Stimulated activated CD8-positive, alpha-beta memory T cell treated with anti-CD3 and anti-CD28 coated beads, Interleukin-7, amount 100 ng/mL, for 4 hours (primary cell): Measurements from ENCODE around the gene NCAM1.

Experiments
- DNase-seq, 2 donors: peaks; one replicate each; pipeline ENCODE4 v3.0.0-alpha.2; 2020; ENCODE audit warnings: low read depth in 2 of 2

The NCAM1 gene

DNA sequence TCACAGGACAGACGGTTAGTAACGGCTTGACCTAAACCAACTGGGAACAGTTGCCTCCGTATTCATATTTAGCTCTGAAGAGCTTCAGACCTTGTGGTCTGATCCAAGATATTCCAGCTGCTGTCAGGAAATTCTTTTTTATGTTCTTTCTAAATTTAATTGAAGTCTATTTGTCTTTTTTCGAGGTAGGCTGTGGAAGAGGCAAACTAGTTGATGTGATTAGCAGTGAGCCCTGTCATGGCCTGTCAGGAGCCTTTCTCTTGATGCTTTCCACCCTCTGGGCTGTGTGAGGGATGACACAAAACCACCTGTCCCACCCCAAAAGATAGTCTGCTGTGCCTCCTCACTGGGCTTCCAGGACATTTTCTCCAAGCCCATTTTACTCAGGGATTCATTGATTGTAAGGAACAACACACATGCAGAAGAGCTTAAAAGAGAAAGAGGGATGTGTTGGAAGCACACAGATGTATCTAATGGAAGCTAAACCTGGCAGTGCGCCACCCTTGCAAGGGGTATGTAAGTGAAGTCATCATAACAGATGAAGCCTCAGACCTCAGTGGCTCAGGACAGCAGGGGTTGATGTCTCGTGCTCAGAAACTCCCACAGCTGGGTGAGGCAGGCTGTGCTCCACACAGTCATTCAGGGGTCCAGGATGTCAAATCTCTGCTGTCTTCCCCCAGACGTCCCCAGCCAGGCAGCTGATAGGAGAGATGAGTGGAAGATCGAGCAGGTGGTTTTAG, 170.0 kb downstream of the NCAM1 start:
- no peak for DNase-seq

DNA sequence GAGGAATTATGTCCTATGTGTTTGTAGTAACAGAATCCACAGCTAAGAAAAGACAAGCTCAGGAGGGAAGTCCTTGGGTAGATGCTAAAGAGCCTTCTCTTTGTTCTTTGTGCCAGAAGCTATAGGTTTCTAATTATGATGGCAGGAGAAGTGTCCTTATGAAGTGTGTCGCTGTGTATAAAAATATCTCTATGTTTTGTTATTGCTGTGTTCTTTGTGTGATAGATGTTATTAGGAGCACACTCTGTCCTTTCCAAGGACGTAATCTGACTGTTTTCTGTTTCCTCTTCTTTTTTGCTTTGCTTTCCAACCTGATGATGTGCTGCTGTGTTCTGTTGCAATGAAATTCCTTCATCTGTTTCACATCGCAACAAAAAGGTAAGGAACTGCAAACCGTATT, 171.9 kb downstream of the NCAM1 start:
- DNase-seq = no peak

DNA sequence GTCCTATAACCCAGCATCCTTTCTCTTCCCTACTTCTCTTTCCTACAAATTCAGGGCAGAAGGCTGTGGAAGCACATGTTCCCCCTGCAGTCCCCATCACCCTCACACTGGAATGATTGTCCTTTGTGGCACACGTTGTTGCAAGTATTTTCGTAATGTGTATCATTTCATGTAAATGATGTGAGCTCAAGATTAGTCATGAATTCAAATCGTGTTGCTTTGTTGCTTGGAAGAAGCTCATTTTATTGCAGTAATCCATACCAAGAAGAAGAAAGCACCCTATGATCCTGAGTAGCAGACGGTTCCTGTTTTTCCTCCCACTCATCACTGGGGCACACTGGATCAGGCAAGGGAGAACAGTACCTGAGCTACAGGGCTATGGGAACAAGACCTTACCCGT, 173.4 kb downstream of the NCAM1 start:
- DNase-seq = no peak

DNA sequence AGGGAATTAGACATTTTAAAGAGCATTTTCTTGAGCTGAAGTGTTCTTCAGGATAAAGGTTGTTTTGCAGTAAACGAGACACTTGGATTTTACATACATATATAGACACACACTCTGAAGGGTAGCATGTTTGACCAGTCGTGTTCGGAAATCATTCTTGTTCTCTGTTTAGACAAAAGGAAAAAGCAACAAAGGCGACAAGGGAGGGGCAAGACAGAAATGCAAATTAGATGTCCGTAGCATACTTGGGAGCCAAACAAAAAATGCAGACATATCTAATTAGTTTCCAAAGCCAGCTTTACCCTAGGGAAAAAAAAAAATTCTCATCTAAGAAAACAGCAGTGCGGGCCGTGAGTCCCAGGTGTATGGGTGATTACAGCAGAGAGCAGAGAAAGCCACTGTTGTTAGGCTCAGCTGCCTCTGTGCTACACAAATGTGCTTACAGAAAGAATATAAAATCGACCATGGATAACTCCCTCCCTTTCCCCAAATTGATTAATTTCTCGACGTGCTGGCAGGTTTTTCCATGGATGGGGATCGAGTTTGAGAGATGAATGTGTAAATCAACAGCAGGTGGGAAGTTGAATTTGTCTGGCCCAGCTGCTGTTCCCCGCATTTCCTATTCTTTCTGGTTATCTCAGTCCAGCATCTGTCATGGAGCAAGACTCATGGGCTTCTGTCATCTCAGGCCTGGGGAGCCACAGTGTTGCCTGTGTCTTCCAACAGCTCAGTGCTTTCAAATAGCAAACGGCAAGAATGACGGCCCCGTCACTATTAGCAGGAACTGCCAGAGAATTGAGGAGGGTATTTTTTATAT, 176.7 kb downstream of the NCAM1 start:
- no peak for DNase-seq

DNA sequence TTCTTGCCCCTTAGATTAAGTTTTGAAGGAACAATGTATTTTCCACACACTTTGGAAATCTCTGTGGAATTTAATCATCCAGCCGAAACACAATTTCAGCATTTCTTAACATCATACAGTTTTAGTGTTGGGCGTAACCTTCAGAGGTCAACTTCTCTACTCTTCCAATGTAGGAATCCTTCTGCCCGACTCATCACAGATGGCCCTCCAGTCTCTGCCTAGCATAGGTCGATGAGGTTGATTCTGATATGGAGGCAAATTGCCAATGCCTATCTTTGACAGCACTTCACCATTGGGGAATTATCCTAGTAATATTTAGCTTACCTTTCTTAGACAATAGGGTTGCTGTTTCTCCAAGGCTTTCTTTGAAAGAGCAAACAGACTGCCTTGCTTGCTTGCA, 177.5 kb downstream of the NCAM1 start:
- no peak for DNase-seq

DNA sequence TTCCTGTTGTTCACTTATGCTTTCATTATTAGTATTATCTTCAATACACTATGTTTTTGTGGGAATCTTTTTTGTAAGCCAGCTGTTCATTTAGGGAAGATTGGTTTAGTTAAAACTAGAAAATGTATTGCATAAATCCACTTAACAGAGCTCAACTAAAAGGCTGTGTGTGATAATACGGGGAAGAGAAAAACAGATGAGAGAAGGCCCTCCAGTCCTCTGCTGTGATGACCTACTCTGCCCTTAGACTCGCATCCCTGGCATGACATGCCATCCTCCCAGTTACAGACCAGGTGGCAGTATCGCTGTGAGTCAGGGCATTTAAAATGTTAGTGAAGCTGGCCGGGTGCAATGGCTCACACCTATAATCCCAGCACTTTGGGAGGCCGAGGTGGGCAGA, 179.8 kb downstream of the NCAM1 start:
- DNase-seq = no peak

DNA sequence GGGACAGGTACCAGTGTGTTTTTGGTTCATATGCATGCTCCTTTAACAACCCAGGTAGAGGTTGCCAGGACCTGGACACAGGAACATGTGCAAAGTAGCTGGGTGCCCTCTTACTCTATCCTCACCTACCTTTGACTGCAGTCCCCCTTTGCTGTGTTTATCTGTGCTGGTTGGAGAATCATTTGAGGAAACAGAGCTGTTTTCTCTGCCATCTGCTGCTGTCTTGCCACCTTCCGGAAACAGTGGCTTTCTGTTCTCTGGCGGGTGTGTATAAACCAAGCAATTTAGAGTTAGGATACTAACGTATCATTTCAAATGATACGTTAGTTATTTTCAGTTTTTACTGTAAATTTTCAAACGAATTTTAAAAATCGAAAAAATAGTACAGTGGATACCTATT, 181.3 kb downstream of the NCAM1 start:
- no peak for DNase-seq

DNA sequence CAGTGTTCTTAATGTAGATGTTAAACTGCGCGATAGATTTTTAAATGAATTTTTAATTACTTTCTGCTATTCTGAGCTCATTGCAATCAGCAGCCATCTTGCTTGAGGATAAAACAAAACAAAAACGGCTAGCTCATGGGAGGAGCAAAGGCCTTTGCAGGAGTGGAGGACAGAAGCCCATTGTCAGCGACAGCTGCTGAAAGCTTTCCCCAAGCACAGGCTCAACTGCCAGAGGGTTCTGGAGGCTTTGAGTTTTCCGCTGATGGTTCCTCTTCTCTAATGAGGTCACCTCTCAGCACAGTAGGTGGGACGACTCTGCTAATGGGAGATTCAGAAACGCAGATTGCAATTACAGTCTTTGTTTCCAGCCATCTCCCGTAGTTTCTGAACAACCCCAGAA, 186.0 kb downstream of the NCAM1 start:
- no peak for DNase-seq

DNA sequence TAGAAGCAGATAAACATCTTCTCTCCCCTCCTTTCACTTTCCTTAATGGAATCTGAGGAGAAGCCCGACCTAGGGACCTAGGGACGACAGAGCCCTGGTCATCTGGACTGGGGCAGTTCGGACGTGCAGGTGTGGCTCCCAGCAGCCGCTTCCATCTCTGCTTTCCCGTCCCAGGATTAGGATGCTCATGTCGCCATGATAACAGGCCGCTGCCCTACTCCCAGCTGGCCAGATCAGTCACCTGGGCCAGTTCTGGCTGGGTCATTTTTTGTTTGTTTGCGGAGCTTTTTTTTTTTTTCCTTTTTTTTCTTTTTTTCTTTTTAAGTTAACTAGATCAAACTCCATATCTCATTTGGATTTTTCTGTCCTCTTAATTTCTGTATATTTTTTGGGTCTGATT, 186.9 kb downstream of the NCAM1 start:
- no peak for DNase-seq

DNA sequence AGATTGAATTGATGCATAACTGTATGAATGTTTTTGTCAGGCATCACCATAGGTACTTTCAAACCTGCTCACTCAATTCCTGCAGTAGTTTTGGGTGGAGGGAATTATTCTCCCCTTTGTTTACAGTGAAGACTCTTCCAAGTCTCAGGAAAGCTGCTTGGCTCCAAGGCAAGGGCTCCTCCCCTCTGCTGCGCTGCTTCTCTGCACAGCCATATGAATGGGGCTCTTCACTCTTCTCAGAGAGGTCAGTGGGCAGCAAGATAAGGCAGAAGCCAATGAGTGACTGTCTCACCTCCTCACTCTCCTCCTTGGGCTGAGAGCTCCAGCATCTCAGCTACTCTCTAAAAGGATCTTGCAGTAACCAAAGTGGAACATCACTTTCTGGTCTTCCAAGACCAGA, 187.4 kb downstream of the NCAM1 start:
- DNase-seq = no peak

DNA sequence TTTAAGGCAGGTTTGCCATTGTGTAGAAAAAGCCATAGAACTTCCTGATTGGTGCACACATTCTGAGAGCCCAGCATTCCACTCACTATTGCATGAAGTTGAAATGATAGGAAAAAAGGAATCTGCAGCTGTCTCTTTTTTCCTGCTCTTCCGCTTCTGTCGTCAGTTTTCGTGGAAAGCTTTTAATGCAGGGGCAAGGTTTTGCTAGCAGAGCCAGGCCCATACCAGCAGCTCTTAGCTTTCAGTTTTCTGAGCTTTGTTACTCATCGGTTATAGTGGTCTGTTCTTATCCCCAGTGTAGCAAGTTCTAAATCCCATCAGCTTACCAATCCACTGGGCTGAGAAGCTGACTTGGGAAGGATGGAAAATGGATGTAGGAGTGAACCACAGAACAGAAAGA, 190.3 kb downstream of the NCAM1 start:
- no peak for DNase-seq

DNA sequence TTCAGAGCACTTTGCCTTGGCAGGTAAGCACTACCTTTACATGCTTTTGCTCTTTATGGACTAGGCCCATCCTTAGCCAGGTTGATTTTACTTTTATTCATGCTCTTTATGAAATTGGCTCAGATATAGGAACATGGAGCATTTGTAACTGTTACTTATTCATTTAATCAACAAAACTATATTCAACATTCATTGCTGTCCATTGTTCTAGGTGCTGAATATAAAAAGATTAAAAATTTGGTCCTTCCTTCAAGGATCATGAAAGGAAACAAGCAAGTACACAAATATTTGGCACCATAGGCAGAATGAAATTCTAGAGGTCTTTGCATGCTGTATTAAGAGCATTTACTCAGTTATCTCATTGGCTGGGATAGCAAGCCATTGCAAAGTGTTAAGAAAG, 191.3 kb downstream of the NCAM1 start:
- DNase-seq = no peak

DNA sequence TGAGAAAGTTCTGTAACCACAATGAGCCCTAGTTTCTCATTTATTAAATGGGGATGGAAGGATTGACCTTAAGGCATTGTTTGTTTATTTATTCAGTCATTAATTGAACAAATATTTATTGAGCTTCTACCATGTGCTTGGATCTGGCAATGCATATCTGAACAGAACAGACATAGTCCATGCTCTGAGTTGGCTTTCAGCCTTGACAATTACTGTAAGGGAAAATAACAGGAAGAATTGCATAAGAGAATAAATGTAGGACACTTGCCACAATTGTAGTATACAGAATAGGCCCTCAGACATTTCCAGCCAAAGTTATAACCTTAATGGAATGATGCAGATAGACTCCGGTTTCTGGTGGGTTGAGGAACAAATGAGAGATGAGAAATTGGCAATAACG, 192.6 kb downstream of the NCAM1 start:
- no peak for DNase-seq

DNA sequence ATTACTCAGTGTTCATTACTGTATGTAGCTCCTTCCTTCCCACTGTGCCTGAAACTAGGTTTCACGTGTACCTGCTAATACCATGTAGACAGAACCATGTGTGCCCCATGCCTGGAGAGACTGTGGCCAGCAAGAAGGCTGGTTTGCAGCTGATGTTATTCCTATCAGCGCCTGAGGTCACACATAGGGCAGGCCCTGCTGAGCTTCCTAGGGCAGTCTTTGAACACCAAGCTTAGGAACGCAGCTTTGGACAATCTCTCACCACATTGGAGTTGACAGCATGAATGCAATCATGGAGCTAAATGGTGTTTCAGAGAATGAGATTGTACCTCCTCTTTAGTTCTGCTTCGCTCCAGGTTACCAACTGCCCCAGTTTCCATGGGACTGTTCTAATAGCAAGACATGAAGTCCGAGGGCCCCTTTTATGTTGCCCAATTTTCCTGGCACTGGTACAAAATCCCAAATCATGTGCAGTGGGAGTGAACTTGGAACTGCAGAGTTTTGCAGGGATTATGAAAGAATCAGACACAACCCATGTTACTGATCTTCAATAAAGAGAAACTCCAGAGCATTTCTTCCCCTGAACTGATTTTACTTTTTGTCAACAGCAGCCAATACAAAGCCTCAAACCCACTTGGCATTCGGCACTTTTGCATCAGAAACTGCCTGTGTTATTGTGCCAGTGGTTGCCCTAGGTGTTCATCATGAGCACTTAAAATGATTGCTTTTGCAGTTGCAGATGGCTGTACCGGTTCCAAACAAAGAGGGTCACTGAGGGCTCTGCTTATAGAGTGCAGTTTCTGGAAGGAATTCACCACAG, 199.0 kb downstream of the NCAM1 start:
- DNase-seq = no peak

DNA sequence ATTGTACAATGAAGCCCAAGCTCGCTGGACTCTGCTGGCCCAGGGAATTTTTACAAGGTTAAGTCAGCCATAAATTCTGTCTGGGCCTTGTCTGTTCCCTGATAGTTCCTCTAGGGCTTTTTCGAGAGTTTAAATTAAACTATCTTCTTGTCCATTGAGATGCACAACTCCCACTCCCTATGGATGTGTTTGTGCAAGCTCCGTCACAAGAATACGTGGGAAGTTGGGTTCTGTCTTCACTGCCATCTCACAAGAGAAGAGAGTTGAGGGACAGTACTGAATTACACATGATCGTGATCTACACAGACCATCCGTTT, 199.5 kb downstream of the NCAM1 start:
- no peak for DNase-seq

DNA sequence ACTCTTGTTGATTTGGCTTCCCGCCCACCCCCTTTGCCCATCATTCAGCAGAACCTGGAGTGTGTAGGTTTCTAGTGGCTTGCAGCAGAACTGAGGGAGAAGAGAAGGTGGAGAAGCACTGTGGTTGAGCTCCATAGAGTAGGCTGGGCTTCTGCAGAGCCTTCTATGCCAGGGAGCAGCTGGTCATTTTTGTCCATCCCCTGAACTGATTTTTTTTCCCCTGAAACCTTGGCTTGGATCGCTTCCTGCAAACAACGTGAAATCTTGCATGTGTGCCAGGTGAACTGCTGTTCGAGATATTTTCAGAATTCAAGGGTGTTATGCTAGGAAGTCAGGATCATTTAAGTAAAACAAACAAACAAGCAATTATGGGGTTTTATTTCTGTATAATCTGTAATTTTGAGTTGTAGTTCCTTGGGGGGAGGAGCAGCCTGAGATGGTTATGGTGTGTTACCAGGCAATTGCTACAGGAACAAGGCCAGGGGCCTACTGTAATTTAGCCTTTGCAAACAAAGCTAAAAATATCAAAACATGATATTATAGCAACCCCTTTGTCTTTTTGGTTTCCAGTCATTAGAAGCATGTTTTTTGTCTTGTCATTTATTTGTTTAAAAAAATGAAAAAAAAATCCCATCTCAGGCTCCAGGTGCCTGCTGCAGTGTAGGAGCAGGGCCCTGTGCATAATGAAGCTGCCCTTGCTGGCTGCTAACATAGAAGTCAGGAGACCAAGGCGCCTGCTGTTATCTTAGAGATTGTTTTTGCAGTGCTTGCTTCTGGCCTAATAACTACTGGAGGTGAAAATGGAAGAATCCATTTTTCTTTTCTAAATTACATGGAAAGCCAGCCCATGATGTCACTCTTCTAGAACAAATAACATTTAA, 200.7 kb downstream of the NCAM1 start:
- no peak for DNase-seq

DNA sequence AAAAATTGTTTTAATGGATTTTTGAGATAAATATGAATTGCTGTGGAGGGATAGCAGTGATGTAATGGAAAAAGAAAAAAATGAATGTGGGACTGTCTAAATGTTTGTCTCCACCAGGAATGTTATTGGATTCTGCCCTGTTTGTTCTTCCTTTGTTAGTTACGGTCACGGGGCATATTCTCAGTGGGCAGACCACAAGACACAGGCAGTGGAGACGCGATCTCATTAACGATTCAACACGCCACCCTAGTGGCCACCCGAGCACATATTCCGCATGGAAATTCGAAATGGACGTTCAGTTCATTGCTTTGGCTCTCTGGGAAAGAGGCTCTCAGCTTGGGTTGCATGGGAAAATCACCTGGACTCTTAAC, 201.4 kb downstream of the NCAM1 start:
- DNase-seq = no peak

DNA sequence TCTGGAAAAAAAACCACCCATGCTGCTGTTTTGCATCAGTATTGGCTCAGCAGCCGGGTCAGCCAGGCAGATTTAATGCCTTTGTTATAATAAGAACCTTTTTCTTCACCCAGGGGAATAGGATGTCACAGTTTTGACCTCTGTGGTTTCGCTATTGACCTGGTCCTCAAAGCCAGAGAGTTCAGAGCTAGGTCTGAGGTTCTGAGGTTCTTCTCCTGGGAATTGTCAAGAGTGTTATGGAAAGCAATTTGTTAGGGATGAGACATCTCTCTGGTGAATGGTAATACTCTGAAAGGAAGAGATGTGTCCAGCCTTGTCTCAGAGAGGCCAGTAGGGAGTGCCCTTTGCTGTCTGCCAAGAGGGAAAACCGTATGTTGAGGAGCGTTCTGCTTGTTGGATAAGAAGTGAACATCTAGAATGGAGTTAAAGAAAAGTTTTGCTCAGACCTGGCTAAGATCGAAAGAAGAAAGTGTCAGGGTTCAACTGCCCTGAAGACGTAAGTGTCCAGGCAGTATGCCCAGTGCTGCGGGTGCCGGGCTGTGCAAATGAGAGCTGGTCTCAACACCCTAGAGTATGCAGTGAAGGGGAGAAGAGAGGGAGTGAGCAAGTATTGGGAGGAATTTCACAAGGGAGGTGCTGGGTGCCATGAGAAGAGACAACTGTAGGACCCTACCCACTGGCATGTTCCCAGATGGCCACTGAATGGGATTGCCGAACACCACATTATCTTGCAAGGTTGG, 202.2 kb downstream of the NCAM1 start:
- no peak for DNase-seq

DNA sequence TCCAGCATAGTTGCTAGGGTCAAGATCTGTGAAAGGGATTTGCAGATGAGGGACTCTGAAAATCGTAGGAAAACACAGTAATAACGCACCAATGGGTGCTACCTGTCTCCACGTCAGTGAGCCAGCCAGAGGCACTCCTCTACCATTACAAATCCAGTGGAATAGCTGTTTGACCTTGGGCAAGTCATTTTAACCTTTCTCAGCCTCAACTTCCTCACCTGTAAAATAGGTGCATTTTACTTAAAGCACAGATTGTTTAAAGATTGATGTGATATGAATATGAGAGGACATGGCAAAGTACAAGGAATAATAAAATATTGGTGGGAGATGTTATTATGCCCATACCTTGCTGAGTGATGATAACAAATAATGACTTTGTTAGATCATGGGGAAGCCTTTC, 205.1 kb downstream of the NCAM1 start:
- no peak for DNase-seq

DNA sequence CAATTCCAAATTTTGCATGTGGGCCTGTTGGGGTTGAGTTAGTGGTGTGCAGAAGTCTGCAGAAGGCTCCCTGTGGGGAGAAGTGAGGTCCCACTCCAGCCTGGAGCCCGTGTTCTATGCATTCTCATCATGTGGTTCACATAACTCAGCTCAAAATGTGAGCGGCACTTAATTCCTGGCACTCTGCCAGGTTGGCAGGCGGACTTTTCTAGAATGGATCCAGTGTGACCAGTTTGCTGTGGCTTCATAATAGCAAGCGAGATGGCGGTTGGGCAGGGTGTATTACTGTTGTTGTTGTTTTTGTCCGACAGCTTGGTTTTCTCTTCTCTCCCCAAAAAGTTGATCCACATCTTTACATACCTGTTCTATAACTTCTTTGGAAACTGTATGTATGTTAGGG, 206.4 kb downstream of the NCAM1 start:
- no peak for DNase-seq
